Panc1 (cell line): ENCODE data around the gene TEKT4.
"Not testable (repeated sequence)": the region's sequence is repeated elsewhere in the genome, so short reads cannot be mapped to it uniquely, and the experiment has no call there.

Experiments
- POLR2AphosphoS5 ChIP-seq: IDR thresholded peaks from 2 replicates; pipeline ENCODE4 v1.6.1; 2012; ENCODE audit warnings: mild to moderate bottlenecking, low read depth, low read length, moderate library complexity
- SIN3A ChIP-seq: IDR thresholded peaks from 2 replicates; pipeline ENCODE4 v1.6.1; 2012; ENCODE audit warnings: low read depth, mild to moderate bottlenecking, low read length, moderate library complexity, borderline replicate concordance; ENCODE audit not compliant: insufficient read depth
- TF ChIP-seq, protein P1 (sequence below): fragments of 450-650 bp; IDR thresholded peaks from 2 replicates; pipeline ENCODE4 v1.5.1; 2017; ENCODE audit warnings: mild to moderate bottlenecking
- TF ChIP-seq, protein P2 (sequence below), 2 experiments: IDR thresholded peaks; 2 replicates each; pipeline ENCODE4 v1.6.1; 2011 to 2012; ENCODE audit warnings: low read depth in 2 of 2, control low read depth in 1 of 2, low read length in 1 of 2, mild to moderate bottlenecking in 1 of 2, moderate library complexity in 1 of 2; ENCODE audit not compliant: insufficient read depth in 1 of 2

DNA sequence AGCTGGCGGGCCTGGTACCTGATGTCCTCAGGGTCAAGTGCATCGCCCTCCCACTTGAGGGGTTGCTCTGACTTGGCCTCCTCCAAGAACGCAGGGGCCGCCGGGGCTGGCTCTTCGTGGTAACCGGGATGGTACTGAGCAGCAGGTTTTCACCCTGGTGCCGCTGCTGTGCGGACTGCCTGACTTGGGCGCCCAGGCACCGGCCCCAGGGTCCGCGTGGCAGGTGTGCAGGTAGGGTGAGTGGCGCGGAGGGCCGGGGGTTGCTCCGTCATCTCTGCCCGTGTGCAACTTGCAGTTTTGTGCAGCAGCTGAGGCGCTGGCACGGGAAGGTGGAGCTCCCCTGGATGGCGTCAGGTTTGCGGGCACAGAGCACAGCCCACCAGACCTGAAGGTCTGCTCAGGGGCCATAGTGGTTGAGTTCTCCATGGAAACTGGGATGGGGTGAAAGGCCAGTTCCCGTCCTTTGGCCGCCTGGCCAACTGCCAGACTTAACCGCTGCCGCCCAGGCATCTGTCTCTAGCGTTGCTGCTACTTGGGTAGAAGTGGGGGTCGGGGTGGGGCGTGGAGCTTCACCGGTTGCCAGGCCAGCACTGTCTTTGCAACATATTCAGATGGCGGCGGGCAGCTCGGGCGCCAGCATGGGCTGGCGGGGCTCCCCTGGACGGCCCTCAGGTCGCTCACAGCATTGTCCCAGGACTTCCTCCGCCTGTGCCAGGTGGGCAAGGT is 12.9 kb upstream of the TEKT4 start:
- TF ChIP-seq, protein P1, sequence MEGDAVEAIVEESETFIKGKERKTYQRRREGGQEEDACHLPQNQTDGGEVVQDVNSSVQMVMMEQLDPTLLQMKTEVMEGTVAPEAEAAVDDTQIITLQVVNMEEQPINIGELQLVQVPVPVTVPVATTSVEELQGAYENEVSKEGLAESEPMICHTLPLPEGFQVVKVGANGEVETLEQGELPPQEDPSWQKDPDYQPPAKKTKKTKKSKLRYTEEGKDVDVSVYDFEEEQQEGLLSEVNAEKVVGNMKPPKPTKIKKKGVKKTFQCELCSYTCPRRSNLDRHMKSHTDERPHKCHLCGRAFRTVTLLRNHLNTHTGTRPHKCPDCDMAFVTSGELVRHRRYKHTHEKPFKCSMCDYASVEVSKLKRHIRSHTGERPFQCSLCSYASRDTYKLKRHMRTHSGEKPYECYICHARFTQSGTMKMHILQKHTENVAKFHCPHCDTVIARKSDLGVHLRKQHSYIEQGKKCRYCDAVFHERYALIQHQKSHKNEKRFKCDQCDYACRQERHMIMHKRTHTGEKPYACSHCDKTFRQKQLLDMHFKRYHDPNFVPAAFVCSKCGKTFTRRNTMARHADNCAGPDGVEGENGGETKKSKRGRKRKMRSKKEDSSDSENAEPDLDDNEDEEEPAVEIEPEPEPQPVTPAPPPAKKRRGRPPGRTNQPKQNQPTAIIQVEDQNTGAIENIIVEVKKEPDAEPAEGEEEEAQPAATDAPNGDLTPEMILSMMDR, result not testable (repeated sequence)
- TF ChIP-seq POLR2AphosphoS5, SIN3A: not testable (repeated sequence)
- TF ChIP-seq, protein P2, sequence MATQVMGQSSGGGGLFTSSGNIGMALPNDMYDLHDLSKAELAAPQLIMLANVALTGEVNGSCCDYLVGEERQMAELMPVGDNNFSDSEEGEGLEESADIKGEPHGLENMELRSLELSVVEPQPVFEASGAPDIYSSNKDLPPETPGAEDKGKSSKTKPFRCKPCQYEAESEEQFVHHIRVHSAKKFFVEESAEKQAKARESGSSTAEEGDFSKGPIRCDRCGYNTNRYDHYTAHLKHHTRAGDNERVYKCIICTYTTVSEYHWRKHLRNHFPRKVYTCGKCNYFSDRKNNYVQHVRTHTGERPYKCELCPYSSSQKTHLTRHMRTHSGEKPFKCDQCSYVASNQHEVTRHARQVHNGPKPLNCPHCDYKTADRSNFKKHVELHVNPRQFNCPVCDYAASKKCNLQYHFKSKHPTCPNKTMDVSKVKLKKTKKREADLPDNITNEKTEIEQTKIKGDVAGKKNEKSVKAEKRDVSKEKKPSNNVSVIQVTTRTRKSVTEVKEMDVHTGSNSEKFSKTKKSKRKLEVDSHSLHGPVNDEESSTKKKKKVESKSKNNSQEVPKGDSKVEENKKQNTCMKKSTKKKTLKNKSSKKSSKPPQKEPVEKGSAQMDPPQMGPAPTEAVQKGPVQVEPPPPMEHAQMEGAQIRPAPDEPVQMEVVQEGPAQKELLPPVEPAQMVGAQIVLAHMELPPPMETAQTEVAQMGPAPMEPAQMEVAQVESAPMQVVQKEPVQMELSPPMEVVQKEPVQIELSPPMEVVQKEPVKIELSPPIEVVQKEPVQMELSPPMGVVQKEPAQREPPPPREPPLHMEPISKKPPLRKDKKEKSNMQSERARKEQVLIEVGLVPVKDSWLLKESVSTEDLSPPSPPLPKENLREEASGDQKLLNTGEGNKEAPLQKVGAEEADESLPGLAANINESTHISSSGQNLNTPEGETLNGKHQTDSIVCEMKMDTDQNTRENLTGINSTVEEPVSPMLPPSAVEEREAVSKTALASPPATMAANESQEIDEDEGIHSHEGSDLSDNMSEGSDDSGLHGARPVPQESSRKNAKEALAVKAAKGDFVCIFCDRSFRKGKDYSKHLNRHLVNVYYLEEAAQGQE (IDR thresholded peaks at IDR 0.05; ENCODE audit: insufficient read depth in 1 of 2, low read depth in 2 of 2, low read length in 1 of 2), result not testable (repeated sequence)
